Esophagus squamous epithelium (tissue), 5 donors: ENCODE measurements around the gene DAP. TPM values are rescaled to one million over a fixed set of nuclear protein-coding genes. Genes with fewer than 3 reads are reported as not detected.

Experiments used
- DNase-seq: peaks from one replicate; lab custom pipeline; 2025; lab: John Stamatoyannopoulos, UW
- H3K27ac ChIP-seq, 4 donors: fragments of 200-600 bp; sonication (generic); one replicate each; pipeline ENCODE4 v1.5.1; 2016 to 2019; ENCODE audit warnings: mild to moderate bottlenecking in 1 of 4
- H3K27me3 ChIP-seq, 4 donors: fragments of 200-600 bp; sonication (generic); 1 replicate in 3 of 4; 2 replicates in 1 of 4; pipeline versions ENCODE4 v1.5.1 to v1.6.0; 2017 to 2021; ENCODE audit warnings: antibody characterized with exemption in 1 of 4
- H3K36me3 ChIP-seq, 3 donors: fragments of 200-600 bp; sonication (generic); one replicate each; pipeline ENCODE4 v1.5.1; 2016 to 2019
- H3K4me1 ChIP-seq, 3 donors: fragments of 200-600 bp; sonication (generic); one replicate each; pipeline ENCODE4 v1.5.1; 2017 to 2019
- H3K4me3 ChIP-seq, 4 donors: fragments of 200-600 bp; sonication (generic); 1 replicate in 3 of 4; 2 replicates in 1 of 4; pipeline ENCODE4 v1.5.1; 2016 to 2019; ENCODE audit warnings: mild to moderate bottlenecking in 2 of 4, moderate library complexity in 1 of 4
- H3K9me3 ChIP-seq, 3 donors: fragments of 200-600 bp; sonication (generic); one replicate each; pipeline ENCODE4 v1.5.1; 2016 to 2019
- CTCF ChIP-seq, 6 experiments: fragments of 450-650 bp in 4 of 6; fragments of 200-600 bp in 2 of 6; sonication (generic) in 2 of 6; IDR thresholded peaks; one replicate each; pipeline ENCODE4 v1.5.1; 2016 to 2019; ENCODE audit warnings: antibody characterized with exemption in 6 of 6, mild to moderate bottlenecking in 4 of 6, moderate library complexity in 4 of 6
- POLR2A ChIP-seq, 4 donors: fragments of 450-650 bp; IDR thresholded peaks; one replicate each; pipeline ENCODE4 v1.6.1; 2017; ENCODE audit warnings: antibody characterized with exemption in 4 of 4, mild to moderate bottlenecking in 4 of 4, moderate library complexity in 3 of 4
- WGBS, 2 donors: methylation state at CpG; one replicate each; pipeline ENCODE4 v1.1.5; 2018; 5-methylcytosine and 5-hydroxymethylcytosine counted together
- intact Hi-C: fragments of 100-400 bp; cut with DNase I; formaldehyde crosslinking; loops from one replicate; pipeline ENCODE4 v1.15.0; 2022
- total RNA-seq, 4 donors: library from RNA; depleted of rRNA; stranded (reverse); fragments of >200 nt; gene quantifications; one replicate each; pipeline ENCODE4 v1.1.0, GENCODE V29; 2016
- donor health status: DM: yes; HTN: yes; CAD: no.

DAP gene
- total RNA-seq, 4 donors from 2014 or later: 15.7 to 35.5 (median 29.5) TPM

GRCh38 chr5:10797261-10797660 is 36.2 kb upstream of the DAP start:
- WGBS, 2 donors: 21 to 30% methylated on average over 3 of the region's 3 CpGs
- Histone ChIP-seq H3K9me3 (no peaks in the 10 kb centered on the region), H3K4me3 (no peak overlapping the region), H3K36me3 (no peaks in the 10 kb centered on the region), H3K27ac (no peak overlapping the region), H3K27me3 (peaks cover 0 to 3% (median 0%) of the 10 kb centered on the region in 4 donors), H3K4me1 (peaks cover 0 to 7% (median 0%) of the 10 kb centered on the region in 3 donors)
- TF ChIP-seq CTCF (IDR thresholded peaks at IDR 0.05) (no peak), POLR2A (IDR thresholded peaks at IDR 0.05) (no peak)
- no peak for DNase-seq
- intact Hi-C loops: no loop called here

GRCh38 chr5:10793785-10794184 is 32.8 kb upstream of the DAP start:
- Histone ChIP-seq H3K4me1 (peaks cover 0 to under 1% (median 0%) of the 10 kb centered on the region in 3 donors), H3K27ac (no peak overlapping the region), H3K4me3 (no peak overlapping the region), H3K9me3 (no peaks in the 10 kb centered on the region), H3K36me3 (no peaks in the 10 kb centered on the region), H3K27me3 (no peaks in the 10 kb centered on the region)
- intact Hi-C loops: no loop called here
- TF ChIP-seq CTCF (IDR thresholded peaks at IDR 0.05) (no peak), POLR2A (IDR thresholded peaks at IDR 0.05) (no peak)
- no peak for DNase-seq
- WGBS, 2 donors: 56 to 80% methylated on average over 6 of the region's 6 CpGs

- TF ChIP-seq POLR2A (IDR thresholded peaks at IDR 0.05): no peak
- TF ChIP-seq CTCF (IDR thresholded peaks at IDR 0.05): no peak
- 14 to 57% methylated on average over 1 of the region's 1 CpG for WGBS, 2 donors
- no peak for DNase-seq
- Histone ChIP-seq H3K36me3 (no peaks in the 10 kb centered on the region), H3K4me3 (no peak overlapping the region), H3K9me3 (no peaks in the 10 kb centered on the region), H3K27me3 (no peaks in the 10 kb centered on the region), H3K4me1 (peaks cover 0 to 3% (median 0%) of the 10 kb centered on the region in 3 donors), H3K27ac (no peak overlapping the region)
- intact Hi-C loops: no loop called here
Measured at GRCh38 chr5:10792336-10792735, 31.3 kb upstream of the DAP start.

- no peak for DNase-seq
- Histone ChIP-seq H3K4me1 (peaks cover 0 to 3% (median 0%) of the 10 kb centered on the region in 3 donors), H3K4me3 (no peak overlapping the region), H3K27ac (peak overlapping the region in 1 of 4 donors; percentile 29), H3K36me3 (no peaks in the 10 kb centered on the region), H3K9me3 (no peaks in the 10 kb centered on the region), H3K27me3 (no peaks in the 10 kb centered on the region)
- no peak for TF ChIP-seq CTCF (IDR thresholded peaks at IDR 0.05)
- TF ChIP-seq POLR2A (IDR thresholded peaks at IDR 0.05): no peak
- intact Hi-C loops: no loop called here
- 68 to 76% methylated on average over 3 of the region's 3 CpGs for WGBS, 2 donors
Measured at GRCh38 chr5:10789726-10790125, 28.7 kb upstream of the DAP start.

- no peaks in the 10 kb centered on the region for H3K9me3 ChIP-seq
- intact Hi-C loops: no loop called here
- DNase-seq: no peak
- H3K27me3 ChIP-seq: no peaks in the 10 kb centered on the region
- TF ChIP-seq CTCF (IDR thresholded peaks at IDR 0.05) (no peak), POLR2A (IDR thresholded peaks at IDR 0.05) (no peak)
- peak overlapping the region in 1 of 4 donors; percentile 39 for H3K27ac ChIP-seq
- 64 to 72% methylated on average over 2 to 3 of the region's 3 CpGs for WGBS, 2 donors
- peaks cover 0 to 3% (median 0%) of the 10 kb centered on the region in 3 donors for H3K4me1 ChIP-seq
- no peak overlapping the region for H3K4me3 ChIP-seq
- no peaks in the 10 kb centered on the region for H3K36me3 ChIP-seq
Measured at GRCh38 chr5:10789021-10789420, 28.0 kb upstream of the DAP start.
